ENCODE results near the gene RNF121. TPM values are rescaled to one million over a fixed set of nuclear protein-coding genes. Genes with fewer than 3 reads are reported as not detected.
A peak's percentile ranks its signal among the peaks of the same experiment; 100 is the strongest.

Gene RNF121
- total and polyA plus RNA-seq, 2 of the 13 experiments (the other 11 are each of a cell fraction or from before 2014, with no cell fraction given), result 28.6 to 44.3 TPM

DNA sequence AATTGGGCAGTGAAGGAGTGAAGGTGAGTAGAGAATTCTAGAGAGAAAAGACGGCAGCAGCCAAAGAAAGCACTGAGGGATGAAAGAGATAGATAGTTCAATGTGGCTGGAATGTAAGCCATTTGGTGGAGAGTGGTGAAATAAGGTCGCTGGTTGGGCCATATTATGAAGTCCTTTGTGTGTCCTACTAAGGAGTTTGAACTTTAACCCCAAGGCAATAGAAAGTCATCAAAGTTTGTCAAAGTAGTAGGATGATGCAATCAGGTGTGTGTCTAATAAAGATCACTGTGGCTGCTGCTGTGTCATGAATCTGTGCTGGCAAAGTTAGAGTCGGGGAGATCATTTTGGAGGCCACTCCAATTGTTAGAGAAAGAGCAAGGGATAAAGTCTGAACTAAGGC is 18.7 kb downstream of the RNF121 start (continued):
- TF ChIP-seq ZNF34 (CRISPR knock-in tag; IDR thresholded peaks at IDR 0.05; ENCODE audit: borderline replicate concordance), result no peak
- peak; percentile 54 for TF ChIP-seq MAFF (IDR thresholded peaks at IDR 0.05; ENCODE audit: low read depth, low read length)
- TF ChIP-seq ZNF605 (CRISPR knock-in tag; IDR thresholded peaks at IDR 0.05), result no peak
- TF ChIP-seq, protein P1, sequence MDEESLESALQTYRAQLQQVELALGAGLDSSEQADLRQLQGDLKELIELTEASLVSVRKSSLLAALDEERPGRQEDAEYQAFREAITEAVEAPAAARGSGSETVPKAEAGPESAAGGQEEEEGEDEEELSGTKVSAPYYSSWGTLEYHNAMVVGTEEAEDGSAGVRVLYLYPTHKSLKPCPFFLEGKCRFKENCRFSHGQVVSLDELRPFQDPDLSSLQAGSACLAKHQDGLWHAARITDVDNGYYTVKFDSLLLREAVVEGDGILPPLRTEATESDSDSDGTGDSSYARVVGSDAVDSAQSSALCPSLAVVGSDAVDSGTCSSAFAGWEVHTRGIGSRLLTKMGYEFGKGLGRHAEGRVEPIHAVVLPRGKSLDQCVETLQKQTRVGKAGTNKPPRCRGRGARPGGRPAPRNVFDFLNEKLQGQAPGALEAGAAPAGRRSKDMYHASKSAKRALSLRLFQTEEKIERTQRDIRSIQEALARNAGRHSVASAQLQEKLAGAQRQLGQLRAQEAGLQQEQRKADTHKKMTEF (CRISPR knock-in tag; IDR thresholded peaks at IDR 0.05), result peak; percentile 79
- no peak for TF ChIP-seq ZNF563 (CRISPR knock-in tag; IDR thresholded peaks at IDR 0.05)
- TF ChIP-seq KLF12 (CRISPR knock-in tag; IDR thresholded peaks at IDR 0.05; ENCODE audit: borderline replicate concordance), result no peak
- TF ChIP-seq SP5 (CRISPR knock-in tag; IDR thresholded peaks at IDR 0.05; ENCODE audit: borderline replicate concordance, low read depth), result no peak
- no peak for TF ChIP-seq ZNF251 (CRISPR knock-in tag; IDR thresholded peaks at IDR 0.05)
- no peak for TF ChIP-seq ZNF883 (CRISPR knock-in tag; IDR thresholded peaks at IDR 0.05; ENCODE audit: not compliant biosample characterization)
- no peak for TF ChIP-seq ZNF407 (CRISPR knock-in tag; IDR thresholded peaks at IDR 0.05; ENCODE audit: not compliant biosample characterization)
- TF ChIP-seq ZNF777 (CRISPR knock-in tag; IDR thresholded peaks at IDR 0.05), result no peak
- TF ChIP-seq AKNA (CRISPR knock-in tag; IDR thresholded peaks at IDR 0.05; ENCODE audit: borderline replicate concordance), result no peak
- no peak for TF ChIP-seq ZMAT3 (CRISPR knock-in tag; conservative IDR thresholded peaks at IDR 0.05)
- TF ChIP-seq EEA1 (CRISPR knock-in tag; IDR thresholded peaks at IDR 0.05; ENCODE audit: borderline replicate concordance), result no peak
- TF ChIP-seq PITX1 (CRISPR knock-in tag; IDR thresholded peaks at IDR 0.05), result peak; percentile 21; the same call in 1 of the 2 replicates
- TF ChIP-seq ONECUT2 (CRISPR knock-in tag; IDR thresholded peaks at IDR 0.05), result no peak

Data from HepG2 (cell line).